HEK293 (cell line): ENCODE results near the gene REX1BD.

Experiments
- CTCF ChIA-PET: fragments of 350-600 bp; formaldehyde crosslinking; extraction: SDS; loops from one replicate; lab custom pipeline; 2021; ENCODE audit warnings: antibody characterized with exemption; lab: Yijun Ruan, JAX
- POLR2A ChIA-PET: fragments of 300-600 bp; formaldehyde crosslinking; extraction: SDS; loops from one replicate; lab custom pipeline; 2020; ENCODE audit warnings: antibody characterized with exemption, inconsistent platforms; lab: Yijun Ruan, JAX
- H3K27ac ChIP-seq: fragments of 200-500 bp; sonication (Bioruptor generic); 2 replicates; pipeline ENCODE4 v1.5.1; 2014; ENCODE audit warnings: low read depth, low read length, control low read depth, inconsistent platforms; ENCODE audit errors: extremely low read depth
- H3K36me3 ChIP-seq, 2 experiments: fragments of 200-500 bp in 1 of 2; sonication (Bioruptor generic) in 1 of 2; 1 replicate in 1 of 2; 2 replicates in 1 of 2; pipeline ENCODE4 v1.5.1; 2014 to 2017; ENCODE audit warnings: inconsistent platforms in 2 of 2, low read length in 2 of 2; ENCODE audit not compliant: control insufficient read depth in 2 of 2, insufficient read depth in 1 of 2
- H3K4me1 ChIP-seq: fragments of 200-500 bp; sonication (Bioruptor generic); 2 replicates; pipeline ENCODE4 v1.5.1; 2014; ENCODE audit warnings: mild to moderate bottlenecking, low read length, inconsistent platforms; ENCODE audit not compliant: control insufficient read depth, insufficient read depth
- H3K4me3 ChIP-seq: 2 replicates; pipeline ENCODE4 v1.5.1; 2011; ENCODE audit warnings: low read depth, mild to moderate bottlenecking, control low read depth, low read length, moderate library complexity
- H3K9me3 ChIP-seq: fragments of 200-500 bp; sonication (Bioruptor generic); 2 replicates; pipeline ENCODE4 v1.5.1; 2014; ENCODE audit warnings: low read depth, low read length, inconsistent platforms; ENCODE audit not compliant: control insufficient read depth, insufficient read depth
- REST ChIP-seq: fragments of 450-650 bp; formaldehyde crosslinking; IDR thresholded peaks from 2 replicates; pipeline ENCODE4 v1.5.1; 2016; ENCODE audit warnings: missing biosample characterization, missing genetic modification characterization
- SP2 ChIP-seq: fragments of 450-650 bp; formaldehyde crosslinking; IDR thresholded peaks from 2 replicates; pipeline ENCODE4 v1.5.1; 2016; ENCODE audit warnings: missing biosample characterization, missing genetic modification characterization
- ZBTB48 ChIP-seq: fragments of 450-650 bp; formaldehyde crosslinking; IDR thresholded peaks from 2 replicates; pipeline ENCODE4 v1.5.1; 2016; ENCODE audit warnings: missing biosample characterization, missing genetic modification characterization
- ZIC2 ChIP-seq: fragments of 450-650 bp; formaldehyde crosslinking; IDR thresholded peaks from 2 replicates; pipeline ENCODE4 v1.5.1; 2016; ENCODE audit warnings: missing biosample characterization, missing genetic modification characterization
- ZNF10 ChIP-seq: fragments of 450-650 bp; formaldehyde crosslinking; IDR thresholded peaks from 2 replicates; pipeline ENCODE4 v1.5.1; 2017; ENCODE audit warnings: missing biosample characterization, missing genetic modification characterization
- ZNF114 ChIP-seq: fragments of 450-650 bp; formaldehyde crosslinking; IDR thresholded peaks from 2 replicates; pipeline ENCODE4 v1.5.0; 2017; ENCODE audit warnings: missing biosample characterization, missing genetic modification characterization
- ZNF175 ChIP-seq: fragments of 450-650 bp; formaldehyde crosslinking; IDR thresholded peaks from 2 replicates; pipeline ENCODE4 v1.5.1; 2016; ENCODE audit warnings: missing biosample characterization, missing genetic modification characterization
- ZNF211 ChIP-seq: fragments of 450-650 bp; formaldehyde crosslinking; IDR thresholded peaks from 2 replicates; pipeline ENCODE4 v1.5.1; 2016; ENCODE audit warnings: low read depth, missing biosample characterization, missing genetic modification characterization
- ZNF214 ChIP-seq: fragments of 450-650 bp; formaldehyde crosslinking; IDR thresholded peaks from 2 replicates; pipeline ENCODE4 v1.5.1; 2017; ENCODE audit warnings: missing biosample characterization, mild to moderate bottlenecking, missing genetic modification characterization, borderline replicate concordance
- ZNF366 ChIP-seq: fragments of 450-650 bp; formaldehyde crosslinking; conservative IDR thresholded peaks from 2 replicates; pipeline ENCODE4 v1.5.1; 2016; ENCODE audit warnings: missing biosample characterization, missing genetic modification characterization
- ZNF404 ChIP-seq: fragments of 450-650 bp; formaldehyde crosslinking; IDR thresholded peaks from 2 replicates; pipeline ENCODE4 v1.5.1; 2017; ENCODE audit warnings: missing biosample characterization, missing genetic modification characterization
- ZNF48 ChIP-seq: fragments of 450-650 bp; formaldehyde crosslinking; IDR thresholded peaks from 2 replicates; pipeline ENCODE4 v1.5.1; 2016; ENCODE audit warnings: missing biosample characterization, missing genetic modification characterization
- ZNF560 ChIP-seq: fragments of 450-650 bp; formaldehyde crosslinking; IDR thresholded peaks from 2 replicates; pipeline ENCODE4 v1.5.1; 2017; ENCODE audit warnings: missing biosample characterization, missing genetic modification characterization, borderline replicate concordance
- ZNF639 ChIP-seq: fragments of 450-650 bp; formaldehyde crosslinking; IDR thresholded peaks from 2 replicates; pipeline ENCODE4 v1.5.1; 2016; ENCODE audit warnings: missing biosample characterization, missing genetic modification characterization
- ZNF704 ChIP-seq: fragments of 450-650 bp; formaldehyde crosslinking; IDR thresholded peaks from 2 replicates; pipeline ENCODE4 v1.5.1; 2016; ENCODE audit warnings: missing biosample characterization, missing genetic modification characterization
- ZNF747 ChIP-seq: fragments of 450-650 bp; formaldehyde crosslinking; IDR thresholded peaks from 2 replicates; pipeline ENCODE4 v1.5.1; 2016; ENCODE audit warnings: missing biosample characterization, missing genetic modification characterization
- TF ChIP-seq, protein P1 (sequence below): fragments of 450-650 bp; formaldehyde crosslinking; IDR thresholded peaks from 2 replicates; pipeline ENCODE4 v1.5.1; 2016; ENCODE audit warnings: missing biosample characterization, missing genetic modification characterization
- TF ChIP-seq, protein P2 (sequence below): fragments of 450-650 bp; formaldehyde crosslinking; IDR thresholded peaks from 2 replicates; pipeline ENCODE4 v1.5.1; 2017; ENCODE audit warnings: missing biosample characterization, missing genetic modification characterization
- TF ChIP-seq, protein P3 (sequence below): fragments of 450-650 bp; formaldehyde crosslinking; IDR thresholded peaks from 2 replicates; pipeline ENCODE4 v1.5.1; 2016; ENCODE audit warnings: missing biosample characterization, missing genetic modification characterization

Gene REX1BD

GRCh38 chr19:18587962-18588610 is 512 bp upstream of the REX1BD start:
- POLR2A ChIA-PET, result interaction anchor here (0.6 to 5.7 kb wide), 14 partner anchors 10 to 331 kb away, joined by 3 to 60 read pairs (median 5); partner anchors contain the start of genes COPE, DDX49, ELL and FKBP8
- CTCF ChIA-PET, result interaction anchor here (0.6 to 2.1 kb wide), 19 partner anchors 8 to 255 kb away, joined by 3 to 15 read pairs (median 4); partner anchors contain the start of gene UBA52
- H3K9me3 ChIP-seq, result no peaks in the 10 kb centered on the region
- no peak for TF ChIP-seq REST (tag by site-specific recombination)
- no peak for TF ChIP-seq ZNF704 (tag by site-specific recombination)
- TF ChIP-seq, protein P1, sequence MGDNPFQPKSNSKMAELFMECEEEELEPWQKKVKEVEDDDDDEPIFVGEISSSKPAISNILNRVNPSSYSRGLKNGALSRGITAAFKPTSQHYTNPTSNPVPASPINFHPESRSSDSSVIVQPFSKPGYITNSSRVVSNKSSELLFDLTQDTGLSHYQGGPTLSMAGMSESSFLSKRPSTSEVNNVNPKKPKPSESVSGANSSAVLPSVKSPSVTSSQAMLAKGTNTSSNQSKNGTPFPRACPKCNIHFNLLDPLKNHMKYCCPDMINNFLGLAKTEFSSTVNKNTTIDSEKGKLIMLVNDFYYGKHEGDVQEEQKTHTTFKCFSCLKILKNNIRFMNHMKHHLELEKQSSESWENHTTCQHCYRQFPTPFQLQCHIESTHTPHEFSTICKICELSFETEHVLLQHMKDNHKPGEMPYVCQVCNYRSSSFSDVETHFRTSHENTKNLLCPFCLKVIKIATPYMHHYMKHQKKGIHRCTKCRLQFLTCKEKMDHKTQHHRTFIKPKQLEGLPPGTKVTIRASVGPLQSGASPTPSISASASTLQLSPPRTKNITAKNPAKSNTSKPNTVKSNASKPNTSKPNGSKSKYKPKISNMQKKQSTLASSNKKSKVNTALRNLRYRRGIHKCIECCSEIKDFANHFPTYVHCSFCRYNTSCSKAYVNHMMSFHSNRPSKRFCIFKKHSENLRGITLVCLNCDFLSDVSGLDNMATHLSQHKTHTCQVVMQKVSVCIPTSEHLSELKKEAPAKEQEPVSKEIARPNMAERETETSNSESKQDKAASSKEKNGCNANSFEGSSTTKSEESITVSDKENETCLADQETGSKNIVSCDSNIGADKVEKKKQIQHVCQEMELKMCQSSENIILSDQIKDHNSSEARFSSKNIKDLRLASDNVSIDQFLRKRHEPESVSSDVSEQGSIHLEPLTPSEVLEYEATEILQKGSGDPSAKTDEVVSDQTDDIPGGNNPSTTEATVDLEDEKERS (tag by site-specific recombination), result no peak
- no peak for TF ChIP-seq ZNF214
- TF ChIP-seq, protein P2, sequence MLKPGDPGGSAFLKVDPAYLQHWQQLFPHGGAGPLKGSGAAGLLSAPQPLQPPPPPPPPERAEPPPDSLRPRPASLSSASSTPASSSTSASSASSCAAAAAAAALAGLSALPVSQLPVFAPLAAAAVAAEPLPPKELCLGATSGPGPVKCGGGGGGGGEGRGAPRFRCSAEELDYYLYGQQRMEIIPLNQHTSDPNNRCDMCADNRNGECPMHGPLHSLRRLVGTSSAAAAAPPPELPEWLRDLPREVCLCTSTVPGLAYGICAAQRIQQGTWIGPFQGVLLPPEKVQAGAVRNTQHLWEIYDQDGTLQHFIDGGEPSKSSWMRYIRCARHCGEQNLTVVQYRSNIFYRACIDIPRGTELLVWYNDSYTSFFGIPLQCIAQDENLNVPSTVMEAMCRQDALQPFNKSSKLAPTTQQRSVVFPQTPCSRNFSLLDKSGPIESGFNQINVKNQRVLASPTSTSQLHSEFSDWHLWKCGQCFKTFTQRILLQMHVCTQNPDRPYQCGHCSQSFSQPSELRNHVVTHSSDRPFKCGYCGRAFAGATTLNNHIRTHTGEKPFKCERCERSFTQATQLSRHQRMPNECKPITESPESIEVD, result no peak
- no peak for TF ChIP-seq ZNF404
- TF ChIP-seq ZBTB48 (tag by site-specific recombination), result no peak
- TF ChIP-seq, all 188 proteins: peak for 0
- Histone ChIP-seq H3K27ac (peak overlapping the region; percentile 77; the same call in 1 of the 2 replicates), H3K4me1 (no peaks in the 10 kb centered on the region), H3K4me3 (peak overlapping the region; percentile 75), H3K36me3 (peaks cover 0 to 6% of the 10 kb centered on the region in 2 experiments; a peak in 1 of 3 replicates)

- peak overlapping the region; percentile 75 for H3K4me3 ChIP-seq
- no peaks in the 10 kb centered on the region for H3K9me3 ChIP-seq
- no peaks in the 10 kb centered on the region for H3K4me1 ChIP-seq
- POLR2A ChIA-PET, result interaction anchor here (0.6 to 5.7 kb wide), 24 partner anchors 9 to 330 kb away, joined by 3 to 60 read pairs (median 4); partner anchors contain the start of genes COPE, DDX49, ELL and FKBP8
- H3K27ac ChIP-seq, result peak overlapping the region; percentile 77
- CTCF ChIA-PET, result interaction anchor here (0.8 to 2.1 kb wide), 10 partner anchors 9 to 151 kb away, joined by 3 to 15 read pairs (median 4); no protein-coding TSS in a partner anchor
- H3K36me3 ChIP-seq, result peaks cover 0 to 6% of the 10 kb centered on the region in 2 experiments; a peak in 1 of 3 replicates
- TF ChIP-seq ZNF747 (tag by site-specific recombination) (no peak), ZNF211 (no peak), ZIC2 (tag by site-specific recombination) (peak; percentile 81), ZNF48 (tag by site-specific recombination) (no peak), ZNF639 (tag by site-specific recombination) (no peak), ZNF560 (tag by site-specific recombination) (no peak), ZNF114 (no peak), SP2 (peak; percentile 79), ZNF366 (tag by site-specific recombination) (peak; percentile 40; the same call in 1 of the 2 replicates), ZNF175 (tag by site-specific recombination) (no peak), ZNF10 (tag by site-specific recombination) (0 out of 2 replicates have a peak, but pooled peaks have one; percentile 11)
- TF ChIP-seq, protein P3, sequence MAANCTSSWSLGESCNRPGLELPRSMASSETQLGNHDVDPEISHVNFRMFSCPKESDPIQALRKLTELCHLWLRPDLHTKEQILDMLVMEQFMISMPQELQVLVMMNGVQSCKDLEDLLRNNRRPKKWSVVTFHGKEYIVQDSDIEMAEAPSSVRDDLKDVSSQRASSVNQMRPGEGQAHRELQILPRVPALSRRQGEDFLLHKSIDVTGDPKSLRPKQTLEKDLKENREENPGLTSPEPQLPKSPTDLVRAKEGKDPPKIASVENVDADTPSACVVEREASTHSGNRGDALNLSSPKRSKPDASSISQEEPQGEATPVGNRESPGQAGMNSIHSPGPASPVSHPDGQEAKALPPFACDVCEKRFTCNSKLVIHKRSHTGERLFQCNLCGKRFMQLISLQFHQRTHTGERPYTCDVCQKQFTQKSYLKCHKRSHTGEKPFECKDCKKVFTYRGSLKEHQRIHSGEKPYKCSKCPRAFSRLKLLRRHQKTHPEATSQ (tag by site-specific recombination), result no peak
Measured at GRCh38 chr19:18589380-18590272, 1.0 kb downstream of the REX1BD start.
